GM19324 (cell line): ENCODE results near the gene VPS52.
"Not testable (repeated sequence)": the region's sequence is repeated elsewhere in the genome, so short reads cannot be mapped to it uniquely, and the experiment has no call there.

Experiments used
- ATAC-seq: cut with Tn5 transposase; IDR thresholded peaks from one replicate; pipeline ENCODE4 v1.9.1; 2021; ENCODE audit warnings: mild to moderate bottlenecking, moderate library complexity; ENCODE audit not compliant: unreplicated experiment, low FRiP score

Gene VPS52

GRCh38 chr6:33251395-33252012, 20.2 kb downstream of the VPS52 start:
- ATAC-seq, result no peak

GRCh38 chr6:33250731-33251130, 20.9 kb downstream of the VPS52 start:
- ATAC-seq, result no peak

DNA sequence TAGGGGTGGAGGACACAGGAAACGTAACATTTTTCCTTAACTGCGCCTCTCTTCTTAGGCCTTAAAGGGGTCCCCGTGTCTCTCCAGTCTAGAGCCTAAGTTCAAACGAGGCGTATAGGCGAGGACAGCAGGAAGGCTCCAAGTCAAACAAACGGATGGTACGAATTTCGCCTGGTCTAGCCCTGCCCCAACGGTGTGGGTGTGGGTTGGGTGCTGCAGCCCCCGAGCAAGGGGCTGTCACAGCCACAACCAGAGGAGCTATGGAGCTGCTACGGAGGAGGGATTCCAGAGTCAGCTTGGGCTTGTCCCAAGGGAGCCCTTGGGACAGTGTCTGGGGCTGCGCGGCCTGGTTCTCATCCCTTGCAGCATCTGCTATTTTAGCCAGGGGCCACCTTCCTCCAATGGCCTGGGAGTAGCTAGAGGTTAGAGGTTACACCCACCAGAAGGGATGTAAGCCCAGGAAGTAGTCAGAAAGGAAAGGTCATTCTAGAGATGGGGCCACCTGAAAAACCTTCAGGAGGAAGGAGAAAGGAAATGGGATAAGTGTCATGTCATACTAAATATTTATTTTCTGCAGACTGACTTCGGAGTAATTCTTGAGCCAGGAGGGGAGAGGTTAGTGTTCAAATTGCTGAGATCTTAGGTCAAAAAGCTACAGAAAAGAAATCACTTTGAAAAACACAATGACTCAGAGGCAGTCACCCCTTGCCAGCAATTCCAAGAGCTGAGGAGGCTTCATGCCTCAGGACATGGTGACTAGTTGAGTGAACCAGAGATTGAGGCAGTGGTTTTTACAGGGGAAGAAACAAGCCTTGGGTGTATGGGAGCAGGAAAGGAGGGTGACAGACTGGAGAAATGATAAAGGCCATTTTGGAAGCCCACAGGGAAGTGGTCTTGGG, 21.7 kb downstream of the VPS52 start:
- no peak for ATAC-seq

- ATAC-seq, result peak; percentile 90
Observed at GRCh38 chr6:33248932-33249731, 22.5 kb downstream of the VPS52 start.

DNA sequence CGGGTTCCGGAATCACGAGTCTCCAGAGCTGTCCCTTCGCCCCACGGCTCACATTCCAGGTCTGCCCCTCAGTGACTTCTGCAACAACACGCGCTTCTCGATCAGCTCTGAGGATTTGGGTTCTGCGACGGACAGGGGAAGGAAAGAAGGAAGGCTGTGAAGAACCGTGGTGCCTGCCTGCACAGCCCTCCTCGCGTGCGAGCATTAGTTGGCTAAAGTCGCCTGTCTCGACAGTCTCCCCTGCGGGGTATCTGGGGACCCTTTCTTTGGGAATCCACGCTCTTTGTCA, 23.1 kb downstream of the VPS52 start:
- ATAC-seq, result peak; percentile 12

GRCh38 chr6:33247977-33248642, 23.6 kb downstream of the VPS52 start:
- peak; percentile 27 for ATAC-seq

GRCh38 chr6:33243476-33243875, 28.2 kb downstream of the VPS52 start:
- no peak for ATAC-seq

DNA sequence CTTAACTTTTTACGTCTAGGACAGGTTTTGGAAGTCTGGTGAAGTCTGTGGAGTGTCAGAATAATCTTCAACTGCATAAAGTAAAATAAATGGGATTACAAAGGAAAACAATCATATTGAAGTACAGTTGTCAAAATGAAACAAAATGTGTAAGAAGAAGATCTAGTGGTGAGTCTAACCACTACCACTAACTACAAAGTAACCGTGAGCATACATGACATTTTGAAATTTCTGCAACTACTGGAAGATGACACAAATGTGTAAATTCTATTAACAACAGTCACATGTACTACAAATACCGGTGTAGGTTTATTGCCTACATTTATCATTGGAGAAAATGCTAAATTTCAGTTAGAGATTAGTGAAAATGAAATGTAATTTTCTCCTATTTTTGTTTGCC, 29.7 kb downstream of the VPS52 start:
- no peak for ATAC-seq

DNA sequence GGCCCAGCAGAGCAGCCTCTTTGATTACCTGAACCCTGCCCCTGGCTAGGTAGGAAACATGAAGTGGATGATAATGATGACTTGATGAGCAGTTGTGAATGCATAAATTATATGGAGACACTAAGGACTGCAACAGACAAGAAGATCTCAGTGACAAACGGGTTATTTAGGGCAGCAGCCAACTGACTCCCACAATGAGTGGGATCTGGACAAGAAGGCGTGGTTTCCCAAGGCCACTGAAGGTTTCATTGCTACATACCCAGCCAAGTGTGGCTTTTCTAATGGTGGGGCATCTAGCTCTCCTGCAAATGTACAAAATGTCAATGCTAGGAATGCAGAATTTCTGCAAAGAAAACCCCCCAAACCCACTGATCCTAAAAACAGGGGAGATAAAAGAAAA, 33.9 kb downstream of the VPS52 start:
- ATAC-seq, result no peak

- ATAC-seq, result no peak
Observed at GRCh38 chr6:33236852-33237251, 34.8 kb downstream of the VPS52 start.

GRCh38 chr6:33236328-33236727, 35.3 kb downstream of the VPS52 start:
- no peak for ATAC-seq

GRCh38 chr6:33235221-33235634, 36.4 kb downstream of the VPS52 start:
- ATAC-seq, result no peak

DNA sequence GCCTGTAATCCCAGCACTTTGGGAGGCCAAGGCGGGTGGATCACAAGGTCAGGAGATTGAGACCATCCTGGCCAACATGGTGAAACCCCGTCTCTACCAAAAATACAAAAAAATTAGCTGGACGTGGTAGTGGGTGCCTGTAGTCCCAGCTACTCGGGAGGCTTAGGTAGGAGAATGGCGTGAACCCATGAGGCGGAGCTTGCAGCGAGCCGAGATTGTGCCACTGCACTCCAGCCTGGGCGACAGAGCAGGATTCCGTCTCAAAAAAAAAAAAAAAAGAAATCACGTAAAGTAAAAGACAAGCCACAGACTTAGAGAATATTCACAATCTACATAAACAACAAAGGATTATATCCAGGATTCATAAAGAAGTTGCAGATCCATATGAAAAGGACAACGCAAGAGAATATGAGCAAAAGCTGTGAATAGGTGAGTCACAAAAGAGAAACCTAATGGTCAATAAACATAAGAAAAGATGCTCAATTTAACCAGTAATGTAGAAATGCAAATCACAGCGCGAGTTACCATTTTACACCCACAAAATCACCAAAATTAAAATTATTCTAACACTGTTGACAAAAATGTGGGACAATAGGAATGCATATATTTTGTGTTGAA, 45.1 kb downstream of the VPS52 start:
- ATAC-seq, result not testable (repeated sequence)

DNA sequence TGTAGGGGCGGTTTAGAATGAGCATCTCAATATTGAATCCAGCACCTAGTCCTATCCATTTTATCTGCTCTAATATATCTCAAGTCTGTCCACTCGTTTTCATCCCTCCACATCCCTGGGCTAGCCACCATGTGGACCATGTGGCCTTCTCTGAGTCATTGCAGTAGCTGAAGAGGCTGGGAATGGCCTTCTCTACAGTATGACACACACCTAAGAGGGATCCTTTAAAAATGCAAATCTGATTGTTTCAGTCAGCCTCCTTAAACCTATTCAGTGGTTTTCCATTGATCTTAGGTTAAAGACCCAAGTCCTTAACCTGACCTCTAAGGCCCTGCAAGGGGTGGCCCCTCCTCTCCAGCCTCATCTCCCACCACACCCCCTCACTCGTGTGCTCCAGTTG, 54.0 kb downstream of the VPS52 start:
- no peak for ATAC-seq

DNA sequence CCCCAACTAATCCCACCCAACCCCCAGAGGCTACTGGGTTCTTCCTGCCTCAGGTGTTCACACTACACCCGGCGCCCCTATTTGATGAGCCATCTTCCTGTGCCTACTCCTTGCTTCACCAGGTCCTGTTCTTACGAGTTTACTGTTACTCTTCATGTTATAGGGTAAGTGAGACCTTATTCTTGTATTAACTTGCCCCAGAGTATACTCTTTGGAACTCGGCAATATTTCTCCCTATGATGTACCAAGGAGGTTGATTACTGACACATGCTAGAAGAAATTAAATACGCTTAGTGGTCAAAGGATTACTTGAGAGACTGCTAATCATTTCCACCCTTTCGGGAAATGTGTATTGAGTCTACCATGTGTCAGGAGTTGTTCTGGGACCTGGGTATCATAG, 54.4 kb downstream of the VPS52 start:
- no peak for ATAC-seq

- ATAC-seq, result no peak
Observed at GRCh38 chr6:33216117-33216649, 55.5 kb downstream of the VPS52 start.

DNA sequence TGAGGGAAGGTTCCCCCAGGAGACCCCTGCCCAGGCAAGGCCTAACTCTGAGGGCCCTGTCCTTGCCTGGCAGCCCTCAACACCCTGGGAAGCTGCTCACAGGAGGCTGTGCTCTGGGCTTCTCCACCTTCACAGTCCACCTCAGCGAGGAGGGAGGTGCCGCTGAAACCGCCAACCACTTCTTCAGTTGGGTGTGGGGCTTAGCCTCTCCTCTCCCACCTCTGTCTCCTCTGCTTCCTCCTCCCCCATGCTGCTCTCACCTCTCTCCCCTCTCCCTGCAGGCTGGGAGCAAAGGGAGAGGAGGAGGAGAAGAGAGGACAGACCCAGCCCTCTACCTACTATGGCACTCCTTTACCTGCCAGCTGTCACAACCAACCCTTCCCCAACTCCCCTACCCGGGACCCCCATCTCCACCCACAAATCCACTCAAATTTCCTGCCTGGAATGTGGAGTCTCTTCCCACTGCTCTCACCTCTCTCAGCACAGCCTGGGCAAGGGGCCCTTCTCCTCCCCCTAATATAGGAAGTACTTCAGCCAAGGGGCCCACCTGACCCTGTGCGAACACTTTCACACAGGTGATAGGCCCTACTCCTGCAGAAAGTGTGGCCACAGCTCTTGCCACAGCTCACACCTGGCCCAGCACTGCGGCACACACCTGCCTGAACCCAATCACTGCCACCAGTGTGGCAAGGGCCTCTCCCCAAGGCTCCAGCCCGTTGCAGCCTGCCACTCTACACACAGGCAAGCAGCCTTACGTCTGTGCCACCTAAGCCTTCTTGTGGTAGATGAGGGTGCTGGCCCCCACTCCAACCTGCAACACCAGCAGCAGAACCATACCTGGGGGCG, 56.2 kb downstream of the VPS52 start:
- ATAC-seq, result no peak

DNA sequence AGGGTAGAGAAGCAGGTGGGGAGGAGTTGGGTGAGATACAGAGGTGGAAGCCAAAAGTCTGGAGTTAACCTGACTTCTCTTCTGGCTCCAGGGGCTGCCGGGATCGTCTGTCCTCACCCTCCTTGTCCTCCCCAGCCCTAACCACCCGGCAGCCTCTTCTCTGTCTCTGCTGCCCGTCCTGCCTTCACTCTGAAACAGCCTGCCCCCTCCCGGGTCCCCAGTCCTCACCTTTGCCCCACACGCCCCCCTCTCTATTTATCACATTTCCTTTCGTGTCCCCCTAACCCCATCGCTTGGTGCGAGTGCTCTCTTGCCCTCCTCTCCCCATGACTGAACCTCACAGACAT, 57.7 kb downstream of the VPS52 start:
- ATAC-seq, result no peak
